Suprapubic skin (tissue), 4 donors: ENCODE measurements around the gene SLC35F2. TPM values are rescaled to one million over a fixed set of nuclear protein-coding genes. Genes with fewer than 3 reads are reported as not detected.
"Not testable (repeated sequence)": the region's sequence is repeated elsewhere in the genome, so short reads cannot be mapped to it uniquely, and the experiment has no call there.

ENCODE experiments used
- DNase-seq, 2 donors: peaks; one replicate each; pipeline ENCODE4 v3.0.0-alpha.2; 2019; ENCODE audit warnings: low spot score in 2 of 2
- H3K27ac ChIP-seq: fragments of 200-600 bp; sonication (generic); one replicate; pipeline ENCODE4 v1.5.1; 2019
- H3K27me3 ChIP-seq: fragments of 200-600 bp; sonication (generic); one replicate; pipeline ENCODE4 v1.5.1; 2019
- H3K36me3 ChIP-seq: fragments of 200-600 bp; sonication (generic); one replicate; pipeline ENCODE4 v1.5.1; 2019
- H3K4me1 ChIP-seq: fragments of 200-600 bp; sonication (generic); one replicate; pipeline ENCODE4 v1.5.1; 2019
- H3K4me3 ChIP-seq: fragments of 200-600 bp; sonication (generic); one replicate; pipeline ENCODE4 v1.5.1; 2019; ENCODE audit warnings: mild to moderate bottlenecking
- H3K9me3 ChIP-seq: fragments of 200-600 bp; sonication (generic); one replicate; pipeline ENCODE4 v1.5.1; 2019
- EP300 ChIP-seq: sonication (generic); formaldehyde crosslinking; IDR thresholded peaks from one replicate; pipeline ENCODE4 v1.6.1; 2017; ENCODE audit warnings: antibody characterized with exemption
- POLR2A ChIP-seq, 2 donors: fragments of 450-650 bp; IDR thresholded peaks; one replicate each; pipeline ENCODE4 v1.6.1; 2017; ENCODE audit warnings: antibody characterized with exemption in 2 of 2, mild to moderate bottlenecking in 2 of 2, moderate library complexity in 2 of 2
- POLR2AphosphoS5 ChIP-seq, 3 donors: sonication (generic); formaldehyde crosslinking; IDR thresholded peaks; one replicate each; pipeline ENCODE4 v1.6.1; 2017; ENCODE audit warnings: antibody characterized with exemption in 3 of 3
- WGBS: methylation state at CpG from one replicate; pipeline ENCODE4 v1.1.5; 2018; 5-methylcytosine and 5-hydroxymethylcytosine counted together
- total RNA-seq, 4 donors: library from RNA; depleted of rRNA; stranded (reverse); fragments of >200 nt; gene quantifications; one replicate each; pipeline ENCODE4 v1.1.0, GENCODE V29; 2016
- TF ChIP-seq, protein P1 (sequence below), 2 donors: fragments of 200-600 bp in 1 of 2; fragments of 450-650 bp in 1 of 2; sonication (generic) in 1 of 2; IDR thresholded peaks; one replicate each; pipeline ENCODE4 v1.5.1; 2016 to 2019; ENCODE audit warnings: antibody characterized with exemption in 2 of 2, mild to moderate bottlenecking in 1 of 2, moderate library complexity in 1 of 2

Gene SLC35F2, protein sequence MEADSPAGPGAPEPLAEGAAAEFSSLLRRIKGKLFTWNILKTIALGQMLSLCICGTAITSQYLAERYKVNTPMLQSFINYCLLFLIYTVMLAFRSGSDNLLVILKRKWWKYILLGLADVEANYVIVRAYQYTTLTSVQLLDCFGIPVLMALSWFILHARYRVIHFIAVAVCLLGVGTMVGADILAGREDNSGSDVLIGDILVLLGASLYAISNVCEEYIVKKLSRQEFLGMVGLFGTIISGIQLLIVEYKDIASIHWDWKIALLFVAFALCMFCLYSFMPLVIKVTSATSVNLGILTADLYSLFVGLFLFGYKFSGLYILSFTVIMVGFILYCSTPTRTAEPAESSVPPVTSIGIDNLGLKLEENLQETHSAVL
- 10 to 100 TPM; 28.5 to 43.0 (median 33.7) TPM for total RNA-seq

DNA sequence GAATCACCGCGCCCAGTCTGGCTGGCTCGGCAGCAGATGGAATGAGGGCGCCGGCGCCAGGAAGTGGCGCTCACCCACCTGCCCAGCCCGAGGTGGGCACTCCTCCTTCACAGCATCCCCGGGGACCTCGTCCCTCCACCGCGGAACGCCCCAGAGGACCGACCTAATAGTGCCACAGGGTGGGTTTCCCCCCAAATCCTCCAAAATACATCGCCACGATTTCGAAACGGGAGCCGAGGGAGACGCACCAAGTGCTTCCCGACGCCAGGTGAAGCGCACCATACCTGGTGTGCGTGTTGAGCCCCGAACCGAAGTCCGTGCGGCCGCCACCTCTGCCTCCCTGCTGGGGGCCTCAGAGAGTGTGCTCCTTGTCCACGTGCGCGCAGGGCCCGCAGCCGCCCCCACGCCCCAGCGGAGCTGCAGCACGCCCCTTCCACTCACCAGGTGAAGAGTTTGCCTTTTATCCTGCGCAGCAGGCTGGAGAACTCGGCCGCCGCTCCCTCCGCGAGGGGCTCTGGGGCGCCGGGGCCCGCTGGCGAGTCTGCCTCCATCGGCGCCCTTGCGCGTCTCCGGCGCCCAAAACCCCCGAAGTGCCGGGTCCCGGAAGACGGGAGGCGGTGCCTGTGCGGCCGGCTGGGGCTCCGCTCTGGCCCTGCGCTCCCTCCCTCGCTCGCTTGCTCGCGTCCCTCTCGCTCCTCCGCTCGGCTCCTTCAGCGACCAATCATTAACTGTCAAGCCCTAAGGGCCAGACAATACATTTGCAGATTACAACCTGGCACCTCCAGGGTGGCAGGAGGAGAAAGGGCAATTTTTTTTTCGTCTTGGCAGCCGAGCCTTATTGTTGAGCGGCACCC lies at the start of gene SLC35F2:
TSS of gene SLC35F2 (minus strand) at position 571 of the 854 bp plus-strand sequence. CDS start at position 551, 20 bp downstream.
- TF ChIP-seq POLR2A (IDR thresholded peaks at IDR 0.05): no peak
- TF ChIP-seq, protein P1, sequence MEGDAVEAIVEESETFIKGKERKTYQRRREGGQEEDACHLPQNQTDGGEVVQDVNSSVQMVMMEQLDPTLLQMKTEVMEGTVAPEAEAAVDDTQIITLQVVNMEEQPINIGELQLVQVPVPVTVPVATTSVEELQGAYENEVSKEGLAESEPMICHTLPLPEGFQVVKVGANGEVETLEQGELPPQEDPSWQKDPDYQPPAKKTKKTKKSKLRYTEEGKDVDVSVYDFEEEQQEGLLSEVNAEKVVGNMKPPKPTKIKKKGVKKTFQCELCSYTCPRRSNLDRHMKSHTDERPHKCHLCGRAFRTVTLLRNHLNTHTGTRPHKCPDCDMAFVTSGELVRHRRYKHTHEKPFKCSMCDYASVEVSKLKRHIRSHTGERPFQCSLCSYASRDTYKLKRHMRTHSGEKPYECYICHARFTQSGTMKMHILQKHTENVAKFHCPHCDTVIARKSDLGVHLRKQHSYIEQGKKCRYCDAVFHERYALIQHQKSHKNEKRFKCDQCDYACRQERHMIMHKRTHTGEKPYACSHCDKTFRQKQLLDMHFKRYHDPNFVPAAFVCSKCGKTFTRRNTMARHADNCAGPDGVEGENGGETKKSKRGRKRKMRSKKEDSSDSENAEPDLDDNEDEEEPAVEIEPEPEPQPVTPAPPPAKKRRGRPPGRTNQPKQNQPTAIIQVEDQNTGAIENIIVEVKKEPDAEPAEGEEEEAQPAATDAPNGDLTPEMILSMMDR (IDR thresholded peaks at IDR 0.05): no peak
- TF ChIP-seq POLR2AphosphoS5 (IDR thresholded peaks at IDR 0.05): no peak
- TF ChIP-seq EP300: no peak
- Histone ChIP-seq H3K36me3 (no peaks in the 10 kb centered on the region), H3K27me3 (no peaks in the 10 kb centered on the region), H3K9me3 (no peaks in the 10 kb centered on the region), H3K4me1 (peaks cover 42% of the 10 kb centered on the region), H3K4me3 (peak within 1 kb of the TSS; percentile 80), H3K27ac (peak within 1 kb of the TSS; percentile 90)
- 1% methylated on average over 36 of the region's 73 CpGs for WGBS
- DNase-seq: peak in 1 of 2 donors; percentile 67

DNA sequence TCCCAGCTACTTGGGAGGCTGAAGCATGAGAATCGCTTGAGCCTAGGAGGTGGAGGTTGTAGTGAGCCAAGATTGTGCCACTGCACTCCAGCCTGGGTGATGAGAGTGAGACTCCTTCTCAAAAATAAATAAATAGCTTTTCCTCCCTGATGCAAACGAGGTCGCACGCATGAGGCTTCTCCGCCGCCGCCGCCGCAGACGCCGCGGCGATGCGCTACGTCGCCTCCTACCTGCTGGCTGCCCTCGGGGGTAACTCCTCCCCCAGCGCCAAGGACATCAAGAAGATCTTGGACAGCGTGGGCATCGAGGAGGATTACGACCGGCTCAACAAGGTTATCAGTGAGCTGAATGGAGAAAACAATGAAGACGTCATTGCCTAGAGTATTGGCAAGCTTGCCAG lies 49.6 kb upstream of the SLC35F2 start:
- DNase-seq: no peak
- no peaks in the 10 kb centered on the region for H3K36me3 ChIP-seq
- TF ChIP-seq POLR2A (IDR thresholded peaks at IDR 0.05): no peak
- WGBS: 94% methylated on average over 23 of the region's 23 CpGs
- no peaks in the 10 kb centered on the region for H3K4me1 ChIP-seq
- H3K4me3 ChIP-seq: no peak overlapping the region
- H3K9me3 ChIP-seq: no peaks in the 10 kb centered on the region
- H3K27me3 ChIP-seq: no peaks in the 10 kb centered on the region
- H3K27ac ChIP-seq: no peak overlapping the region

DNA sequence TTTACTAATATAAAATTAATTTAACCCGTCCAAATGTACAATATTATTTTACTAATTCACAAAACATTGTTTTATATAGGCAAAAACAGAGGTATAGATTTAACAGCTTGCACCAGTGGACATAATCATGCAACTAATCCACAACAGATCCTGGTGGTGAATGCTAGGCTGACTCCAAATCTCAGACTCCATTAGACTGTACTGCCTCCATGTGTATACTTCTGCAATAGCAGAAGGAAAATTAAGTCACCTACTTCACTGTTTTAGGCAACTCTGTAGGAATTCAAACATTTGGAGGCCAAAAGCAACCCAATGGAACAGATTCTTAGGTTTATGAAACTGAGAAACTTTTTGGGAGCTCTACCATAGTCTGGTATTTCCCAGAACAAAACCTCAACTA lies 39.7 kb upstream of the SLC35F2 start:
- Histone ChIP-seq H3K4me1 (no peaks in the 10 kb centered on the region), H3K27ac (no peak overlapping the region), H3K9me3 (no peaks in the 10 kb centered on the region), H3K36me3 (no peaks in the 10 kb centered on the region), H3K27me3 (no peaks in the 10 kb centered on the region), H3K4me3 (no peak overlapping the region)
- TF ChIP-seq, protein P1 (IDR thresholded peaks at IDR 0.05): peak; percentile 46 to 66
- TF ChIP-seq POLR2AphosphoS5 (IDR thresholded peaks at IDR 0.05): no peak
- 47% methylated on average over 1 of the region's 1 CpG for WGBS
- no peak for DNase-seq

DNA sequence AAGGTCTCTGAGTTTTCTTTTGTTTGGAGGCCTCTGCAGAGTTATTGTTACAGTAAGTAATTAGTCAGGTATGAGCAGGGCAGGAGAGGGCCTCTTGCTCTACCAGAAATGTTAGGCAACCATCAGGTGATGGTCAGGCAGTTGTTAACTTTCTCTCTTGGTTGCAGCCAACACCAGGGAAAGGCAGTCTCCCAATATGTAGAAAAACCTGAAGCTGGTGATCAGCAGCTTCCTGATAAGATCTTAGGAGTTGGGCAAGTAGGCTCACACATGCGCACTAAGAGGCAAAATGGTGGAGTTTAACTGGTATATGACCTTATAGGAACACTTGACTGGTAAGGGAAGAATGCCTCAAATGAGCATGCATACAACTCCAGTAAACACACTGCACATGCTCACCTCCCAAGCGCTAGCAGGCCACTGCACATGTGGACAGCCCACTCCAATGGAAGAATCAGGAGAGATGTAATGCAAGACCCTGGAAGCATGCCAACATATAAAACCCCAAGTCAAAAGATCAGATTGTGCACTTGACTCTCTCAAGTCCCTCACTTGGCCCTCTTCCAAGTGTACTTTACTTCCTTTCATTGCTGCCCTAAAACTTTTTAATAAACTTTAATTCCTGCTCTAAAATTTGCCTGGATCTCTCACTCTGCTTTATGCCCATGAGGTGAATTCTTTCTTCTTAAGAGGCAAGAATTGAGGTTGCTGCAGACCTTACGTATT lies 23.7 kb upstream of the SLC35F2 start:
- TF ChIP-seq POLR2AphosphoS5 (IDR thresholded peaks at IDR 0.05) (no peak), EP300 (no peak), POLR2A (IDR thresholded peaks at IDR 0.05) (no peak)
- TF ChIP-seq, protein P1 (IDR thresholded peaks at IDR 0.05): no peak
- H3K4me1 ChIP-seq: no peaks in the 10 kb centered on the region
- 95% methylated on average over 3 of the region's 3 CpGs for WGBS
- no peaks in the 10 kb centered on the region for H3K9me3 ChIP-seq
- H3K4me3 ChIP-seq: no peak overlapping the region
- H3K27ac ChIP-seq: no peak overlapping the region
- DNase-seq: peak in 1 of 2 donors; percentile 21
- no peaks in the 10 kb centered on the region for H3K36me3 ChIP-seq
- no peaks in the 10 kb centered on the region for H3K27me3 ChIP-seq

DNA sequence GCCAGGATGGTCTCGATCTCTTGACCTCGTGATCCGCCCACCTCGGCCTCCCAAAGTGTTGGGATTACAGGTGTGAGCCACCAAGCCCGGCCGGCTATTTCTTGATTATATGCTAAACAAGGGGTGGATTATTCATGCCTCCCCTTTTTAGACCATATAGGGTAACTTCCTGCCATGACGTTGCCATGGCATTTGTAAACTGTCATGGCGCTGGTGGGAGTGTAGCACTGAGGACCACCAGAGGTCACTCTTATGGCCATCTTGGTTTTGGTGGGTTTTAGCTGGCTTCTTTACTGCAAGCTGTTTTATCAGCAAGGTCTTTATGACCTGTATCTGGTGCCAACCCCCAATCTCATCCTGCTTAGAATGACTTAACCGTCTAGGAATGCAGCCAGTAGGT lies 22.9 kb upstream of the SLC35F2 start:
- H3K4me1 ChIP-seq, H3K27me3 ChIP-seq, H3K9me3 ChIP-seq, H3K27ac ChIP-seq, H3K4me3 ChIP-seq, H3K36me3 ChIP-seq: not testable (repeated sequence)
- peak in 1 of 2 donors; percentile 55 for DNase-seq
- WGBS: 93% methylated on average over 9 of the region's 9 CpGs

DNA sequence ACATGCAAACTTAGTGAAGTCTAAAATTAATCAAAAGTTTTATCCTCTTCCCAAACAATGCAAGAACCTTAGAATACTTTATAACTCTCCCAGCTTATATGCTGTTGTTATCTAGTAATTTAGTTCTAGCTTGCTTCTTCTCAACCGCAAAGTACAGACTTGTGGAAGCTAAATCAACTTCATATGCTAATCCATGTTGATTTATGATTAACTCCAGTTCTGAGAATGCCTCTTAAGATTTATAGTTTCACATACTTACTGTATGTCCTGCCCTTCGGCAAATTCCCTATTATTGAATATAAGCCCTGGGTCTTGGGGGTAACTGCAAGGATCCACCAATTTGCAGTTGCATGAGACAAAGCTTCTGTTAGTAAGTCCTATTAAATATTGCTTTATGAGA lies 17.6 kb upstream of the SLC35F2 start:
- TF ChIP-seq EP300 (no peak), POLR2AphosphoS5 (IDR thresholded peaks at IDR 0.05) (no peak)
- 72% methylated on average over 2 of the region's 2 CpGs for WGBS
- H3K9me3 ChIP-seq: no peaks in the 10 kb centered on the region

More for the DNA sequence above, 17.6 kb upstream of the SLC35F2 start:
- Histone ChIP-seq H3K27ac (no peak overlapping the region), H3K36me3 (no peaks in the 10 kb centered on the region), H3K27me3 (no peaks in the 10 kb centered on the region), H3K4me1 (no peaks in the 10 kb centered on the region), H3K4me3 (no peak overlapping the region)
- DNase-seq: no peak
